GM18909 (cell line): Measurements from ENCODE around the gene C12orf56.
"Not testable (repeated sequence)": the region's sequence is repeated elsewhere in the genome, so short reads cannot be mapped to it uniquely, and the experiment has no call there.

Experiments used
- ATAC-seq: cut with Tn5 transposase; IDR thresholded peaks from one replicate; pipeline ENCODE4 v1.9.1; 2021; ENCODE audit warnings: mild to moderate bottlenecking; ENCODE audit not compliant: unreplicated experiment, poor library complexity

C12orf56 gene

DNA sequence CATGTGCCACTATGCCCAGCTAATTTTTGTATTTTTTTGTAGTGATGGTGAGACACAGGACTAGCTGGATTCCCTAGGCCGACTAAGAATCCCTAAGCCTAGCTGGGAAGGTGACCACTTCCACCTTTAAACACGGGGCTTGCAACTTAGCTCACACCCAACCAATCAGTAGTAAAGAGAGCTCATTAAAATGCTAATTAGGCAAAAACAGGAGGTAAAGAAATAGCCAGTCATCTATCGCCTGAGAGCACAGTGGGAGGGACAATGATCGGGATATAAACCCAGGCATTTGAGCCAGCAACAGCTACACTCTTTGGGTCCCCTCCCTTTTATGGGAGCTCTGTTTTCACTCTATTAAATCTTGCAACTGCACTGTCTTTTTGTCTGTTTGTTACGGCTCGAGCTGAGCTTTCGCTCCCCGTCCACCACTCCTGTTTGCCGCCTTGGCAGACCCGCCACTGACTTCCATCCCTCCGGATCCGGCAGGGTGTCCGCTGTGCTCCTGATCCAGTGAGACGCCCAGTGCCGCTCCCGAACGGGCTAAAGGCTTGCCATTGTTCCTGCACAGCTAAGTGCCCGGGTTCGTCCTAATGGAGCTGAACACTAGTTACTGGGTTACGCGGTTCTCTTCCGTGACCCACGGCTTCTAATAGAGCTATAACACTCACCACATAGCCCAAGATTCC is 70.9 kb downstream of the C12orf56 start:
- not testable (repeated sequence) for ATAC-seq

DNA sequence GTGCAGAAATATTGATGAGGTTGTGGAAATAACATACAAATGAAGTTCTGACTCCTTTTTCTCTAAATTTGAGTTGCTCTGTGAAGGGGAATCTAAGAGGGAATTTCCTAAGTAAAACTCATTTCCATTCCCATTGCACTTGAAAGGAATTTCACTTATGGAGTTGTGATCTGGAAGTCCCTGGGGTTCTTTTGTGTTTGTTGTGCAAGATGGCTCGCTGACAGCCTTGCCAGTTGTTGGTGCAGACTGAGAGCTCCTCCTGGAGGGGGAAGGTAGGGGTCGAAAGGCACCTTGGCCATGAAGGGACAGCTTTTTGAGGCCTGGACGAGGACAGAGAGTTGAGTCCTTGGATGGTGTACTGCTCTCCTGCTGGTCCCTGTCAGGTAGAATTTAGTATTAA is 72.0 kb downstream of the C12orf56 start:
- ATAC-seq: no peak

DNA sequence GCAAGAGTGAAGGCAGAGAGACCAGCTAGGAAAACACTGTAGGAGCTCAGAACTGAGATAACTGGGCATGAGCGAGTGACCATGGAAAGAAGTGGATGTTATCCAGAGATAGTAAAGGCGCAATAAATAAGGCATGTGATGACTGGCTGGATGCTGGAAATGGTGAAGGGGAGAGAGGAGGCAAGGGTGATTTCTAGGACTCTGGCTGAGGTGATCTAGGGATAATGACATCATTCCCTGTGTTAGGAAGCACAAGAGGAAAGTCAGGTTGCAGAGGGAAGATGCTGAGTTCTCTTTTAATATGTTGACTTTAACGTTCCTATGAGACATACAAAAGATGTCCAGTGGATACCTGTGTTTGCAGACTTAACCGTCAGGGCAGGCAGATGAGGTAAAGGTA is 78.7 kb downstream of the C12orf56 start:
- no peak for ATAC-seq

DNA sequence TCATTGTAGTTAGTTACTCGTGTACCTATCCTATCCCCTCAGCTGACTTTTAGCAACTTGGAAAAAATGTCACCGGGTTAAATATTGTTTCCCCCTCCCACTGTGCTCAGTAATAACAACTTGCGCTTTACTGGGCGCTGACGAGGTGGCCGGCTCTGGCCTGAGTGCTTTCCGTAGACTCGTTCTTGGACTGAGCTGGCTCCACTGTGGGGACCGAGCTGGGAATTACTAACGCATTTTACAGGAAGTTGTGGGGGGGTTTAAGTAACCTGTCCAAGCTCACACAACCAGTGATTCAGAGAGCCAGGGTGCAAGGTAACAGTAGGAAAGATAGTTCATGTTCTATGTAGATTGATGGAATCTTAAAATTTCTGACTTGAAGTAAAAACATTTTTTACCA is 86.0 kb downstream of the C12orf56 start:
- ATAC-seq: no peak

DNA sequence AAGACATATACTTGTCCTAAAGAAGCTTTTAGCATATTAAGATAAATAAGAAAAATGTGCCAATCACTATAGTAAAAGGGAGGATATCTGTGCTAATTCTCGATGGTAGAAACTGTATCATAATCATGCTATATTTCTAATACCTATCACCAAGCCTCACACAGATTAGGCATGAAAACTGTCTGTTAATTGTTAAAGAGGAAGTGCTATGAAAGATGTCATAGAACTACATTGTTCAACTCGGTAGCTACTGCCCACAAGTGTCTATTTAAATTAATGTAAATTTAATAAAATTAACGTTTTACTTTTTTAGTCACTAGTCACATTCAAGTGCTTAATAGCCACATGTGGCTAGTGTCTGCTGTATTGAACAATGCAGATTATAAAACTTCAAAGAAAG is 90.9 kb downstream of the C12orf56 start:
- no peak for ATAC-seq

DNA sequence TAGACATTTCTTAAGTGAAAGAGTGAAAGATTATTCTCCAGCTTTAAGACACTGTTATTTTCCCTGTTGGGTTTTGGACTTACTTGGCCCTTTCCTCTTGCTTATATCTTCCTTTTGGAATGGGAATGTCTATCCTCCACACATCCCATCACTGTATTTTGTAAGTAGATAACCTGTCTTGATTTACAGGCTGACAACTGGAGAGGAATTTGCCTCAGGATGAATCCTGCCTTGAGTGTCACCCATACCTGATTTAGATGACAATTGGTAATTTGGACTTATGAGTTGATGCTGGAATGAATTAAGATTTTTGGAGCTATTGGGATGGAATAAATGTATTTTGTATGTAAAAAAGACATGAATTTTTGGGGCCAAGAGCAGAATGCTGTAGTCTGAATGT is 94.3 kb downstream of the C12orf56 start:
- ATAC-seq: no peak

DNA sequence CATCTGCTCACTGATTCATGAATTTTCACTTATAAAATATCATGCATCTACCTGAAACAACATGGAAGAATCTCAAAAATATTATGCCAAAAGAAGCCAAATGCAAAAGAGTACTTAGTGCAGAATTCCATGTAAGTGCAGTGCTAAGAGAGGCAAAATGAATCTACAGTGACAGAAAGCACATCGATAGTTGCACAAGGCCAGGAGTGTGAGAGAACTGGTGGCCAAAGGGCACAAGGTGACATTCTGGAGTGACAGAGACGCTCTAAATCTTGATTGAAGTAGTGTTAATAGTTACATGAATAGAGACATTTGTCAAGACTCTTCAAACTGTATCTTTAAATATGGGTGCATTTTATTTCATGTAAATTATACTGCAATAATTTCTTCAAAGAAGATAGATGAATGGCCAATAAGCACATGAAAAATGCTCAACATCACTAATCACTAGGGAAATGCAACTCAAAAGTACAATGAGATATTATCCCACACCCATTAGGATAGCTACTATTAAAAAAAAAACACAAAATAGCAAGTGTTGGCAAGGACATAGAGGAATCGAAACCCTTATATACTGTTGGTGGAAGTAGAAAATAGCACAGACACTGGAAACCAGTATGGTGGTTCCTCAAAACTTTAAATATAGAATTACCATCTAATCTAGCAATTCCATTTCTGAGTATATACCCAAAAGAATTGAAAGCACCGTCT is 96.7 kb downstream of the C12orf56 start:
- ATAC-seq: no peak

DNA sequence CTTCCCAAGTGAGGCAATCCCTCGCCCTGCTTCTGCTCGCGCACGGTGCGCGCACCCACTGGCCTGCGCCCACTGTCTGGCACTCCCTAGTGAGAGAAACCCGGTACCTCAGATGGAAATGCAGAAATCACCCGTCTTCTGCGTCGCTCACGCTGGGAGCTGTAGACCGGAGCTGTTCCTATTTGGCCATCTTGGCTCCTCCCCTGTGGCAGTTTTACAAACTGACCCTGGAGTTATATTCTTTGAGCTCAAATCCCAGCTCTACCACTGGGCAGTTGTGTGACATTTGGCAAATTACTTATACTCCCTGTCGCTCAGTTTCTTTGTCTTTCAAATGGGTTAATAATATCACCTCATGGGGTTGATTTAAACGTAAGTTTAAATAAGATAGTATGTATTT is 97.4 kb downstream of the C12orf56 start:
- not testable (repeated sequence) for ATAC-seq

DNA sequence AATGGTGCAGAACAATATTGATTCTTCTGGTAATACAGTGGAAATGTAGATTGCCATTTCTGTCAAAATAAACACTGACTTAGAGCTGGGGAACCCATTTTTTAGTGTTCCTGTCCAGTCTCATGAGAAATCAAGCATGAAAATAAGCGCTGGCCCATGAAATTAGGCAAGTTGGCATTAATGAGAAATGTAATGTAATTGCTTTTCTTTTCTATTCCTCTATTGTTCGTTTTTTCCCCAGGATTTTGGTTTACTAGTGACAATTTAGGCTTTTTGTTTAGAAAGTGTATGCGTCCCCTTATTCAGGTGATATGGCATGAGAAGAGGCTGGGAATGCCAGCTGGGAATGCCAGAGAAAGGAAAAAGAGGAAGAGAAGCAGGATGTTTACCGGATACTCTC is 104.0 kb downstream of the C12orf56 start:
- no peak for ATAC-seq

DNA sequence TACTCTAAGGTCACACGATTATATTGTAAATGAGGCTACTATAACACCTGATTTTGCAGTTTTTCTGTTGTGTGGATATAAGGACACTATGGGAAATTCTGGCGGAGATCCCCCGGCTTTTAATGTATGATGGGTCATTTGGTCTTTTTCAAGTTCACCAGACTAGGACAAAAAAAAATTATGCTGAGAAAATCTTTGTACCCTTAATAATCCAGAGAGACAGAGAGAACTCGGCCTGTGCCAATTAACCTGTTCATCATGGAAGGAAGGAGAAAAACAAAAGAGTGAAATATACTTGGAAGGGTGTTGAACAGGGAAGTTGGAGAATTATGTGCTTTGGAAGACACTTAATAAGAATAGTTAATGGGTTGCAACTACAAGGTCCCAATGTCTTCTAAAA is 106.3 kb downstream of the C12orf56 start:
- no peak for ATAC-seq

DNA sequence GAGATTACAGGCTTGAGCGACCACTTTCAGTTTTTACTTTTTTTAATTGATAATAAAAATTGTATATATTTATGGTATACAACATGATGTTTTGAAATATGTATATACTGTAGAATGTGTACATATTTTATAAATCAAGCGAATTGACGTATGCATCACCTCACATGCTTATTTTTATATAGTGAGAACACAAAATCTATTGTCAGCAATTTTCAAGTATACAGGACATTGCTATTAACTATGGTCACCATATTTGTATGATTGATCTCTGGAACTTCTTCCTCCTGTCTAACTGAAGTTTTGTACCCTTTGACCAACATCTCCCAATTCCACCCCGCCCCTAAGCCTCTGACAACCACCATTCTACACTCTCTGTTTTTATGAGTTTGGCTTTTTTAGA is 112.1 kb downstream of the C12orf56 start:
- ATAC-seq: no peak

DNA sequence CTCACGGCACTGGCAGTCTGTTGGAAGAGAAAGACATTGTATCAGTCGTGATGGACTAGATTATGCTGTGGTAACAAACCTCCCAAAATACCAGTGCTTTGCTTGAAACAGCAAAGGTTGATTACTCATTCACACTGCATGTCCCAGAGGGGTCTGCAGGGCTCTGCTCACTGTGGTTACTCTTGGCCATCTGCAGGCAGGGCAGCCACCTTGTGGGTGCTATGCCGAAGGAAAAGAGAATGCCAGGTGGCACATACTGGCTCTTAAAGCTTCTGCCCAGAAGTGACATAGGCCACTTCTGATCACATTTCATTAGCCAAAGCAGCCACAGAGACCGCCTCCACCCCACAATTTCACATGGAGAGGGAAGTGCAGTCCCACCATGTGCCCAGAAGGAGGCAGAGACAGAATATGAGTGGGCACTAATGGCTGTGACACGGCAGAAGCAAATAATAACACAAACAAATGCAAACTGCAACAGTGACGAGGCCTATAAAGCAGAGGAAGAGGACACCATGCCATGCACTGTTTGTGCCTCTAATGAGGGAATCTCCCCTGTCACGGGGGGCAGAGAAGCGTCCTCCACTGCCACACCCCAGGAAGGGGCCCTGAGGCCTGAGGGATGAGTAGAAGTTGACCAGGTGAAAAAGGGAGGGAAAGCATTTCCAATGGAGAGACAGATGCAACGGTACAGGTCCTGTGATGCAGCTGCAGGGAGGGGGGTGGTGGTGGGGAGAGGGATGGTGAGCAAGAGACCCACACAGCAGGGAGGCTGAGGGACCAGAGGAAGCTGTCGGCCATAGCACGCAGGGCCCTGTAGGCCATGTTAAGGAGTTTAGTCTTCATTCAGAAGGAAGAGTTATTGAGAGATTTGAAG is 116.8 kb downstream of the C12orf56 start:
- no peak for ATAC-seq

DNA sequence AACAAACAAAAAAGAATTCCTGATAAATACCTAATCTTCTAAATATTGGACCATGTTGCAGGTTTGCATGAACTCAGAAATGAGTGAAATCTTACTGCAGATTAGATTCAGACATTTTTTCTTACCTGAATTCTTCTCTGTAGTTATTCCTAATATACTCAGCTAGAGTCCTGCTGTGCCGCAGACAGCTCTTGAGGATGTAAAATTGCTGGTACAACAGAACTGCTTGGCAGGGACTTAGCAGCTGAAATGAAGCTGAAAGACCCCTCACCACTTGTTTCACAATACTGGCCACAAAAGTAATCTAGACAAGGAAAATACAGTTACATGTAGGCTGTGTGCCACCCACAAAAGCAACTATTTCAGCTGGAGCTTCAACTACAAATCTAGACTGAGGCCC is 120.1 kb downstream of the C12orf56 start:
- ATAC-seq: no peak

DNA sequence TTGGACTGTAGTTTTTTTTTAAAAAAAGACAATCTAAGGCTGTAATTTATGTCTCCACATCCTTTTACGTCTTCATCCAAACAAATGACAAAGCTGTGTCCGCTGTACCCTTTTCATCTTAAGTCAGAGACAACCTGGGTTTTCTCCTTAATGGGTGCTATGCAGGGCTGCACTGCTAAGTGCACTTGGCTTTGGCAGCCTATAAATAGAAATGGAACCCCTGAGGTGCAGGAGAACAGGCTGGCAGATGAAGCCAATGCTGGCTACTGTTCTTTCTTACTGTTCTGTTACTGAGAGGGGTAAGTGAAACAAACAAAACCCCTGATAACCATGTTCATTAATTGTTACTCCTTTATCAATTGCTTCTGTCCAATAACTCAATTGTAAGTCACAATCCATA is 121.4 kb downstream of the C12orf56 start:
- ATAC-seq: no peak

DNA sequence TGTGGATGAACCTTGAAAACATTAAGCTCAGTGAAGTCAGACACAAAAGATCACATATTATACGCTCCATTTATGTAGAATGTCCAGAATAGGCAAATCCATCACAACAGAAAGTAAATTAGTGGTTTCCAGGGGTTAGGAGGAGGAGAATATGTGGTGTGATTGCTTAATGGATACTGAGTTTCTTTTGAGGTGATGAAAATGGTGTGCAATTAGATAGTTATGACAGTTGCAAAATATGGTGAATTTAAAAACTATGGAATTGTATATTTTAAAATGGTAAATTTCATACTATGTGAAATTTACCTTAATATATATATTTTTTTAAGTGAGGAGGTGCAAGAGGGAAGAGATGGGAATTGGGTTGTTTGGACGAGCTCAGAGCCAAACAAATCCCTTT is 122.1 kb downstream of the C12orf56 start:
- no peak for ATAC-seq

DNA sequence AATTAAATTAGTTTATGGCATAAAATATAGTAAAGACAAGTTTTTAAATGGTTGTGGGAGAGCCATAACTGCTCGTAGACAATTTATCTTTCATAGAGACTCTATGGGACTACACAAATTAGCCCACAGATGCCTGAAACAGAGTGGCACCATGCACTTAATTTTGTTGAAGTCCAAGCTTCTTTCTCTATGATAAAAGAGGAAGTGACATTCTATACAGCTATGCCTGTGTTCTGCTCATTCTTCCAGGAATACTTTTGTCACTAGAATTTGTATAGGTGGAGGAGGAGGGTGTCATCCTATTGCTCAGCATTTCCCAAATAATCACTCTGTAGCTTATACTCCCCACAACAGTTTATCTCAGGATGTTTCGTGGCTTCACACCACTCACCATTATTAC is 124.7 kb downstream of the C12orf56 start:
- no peak for ATAC-seq

DNA sequence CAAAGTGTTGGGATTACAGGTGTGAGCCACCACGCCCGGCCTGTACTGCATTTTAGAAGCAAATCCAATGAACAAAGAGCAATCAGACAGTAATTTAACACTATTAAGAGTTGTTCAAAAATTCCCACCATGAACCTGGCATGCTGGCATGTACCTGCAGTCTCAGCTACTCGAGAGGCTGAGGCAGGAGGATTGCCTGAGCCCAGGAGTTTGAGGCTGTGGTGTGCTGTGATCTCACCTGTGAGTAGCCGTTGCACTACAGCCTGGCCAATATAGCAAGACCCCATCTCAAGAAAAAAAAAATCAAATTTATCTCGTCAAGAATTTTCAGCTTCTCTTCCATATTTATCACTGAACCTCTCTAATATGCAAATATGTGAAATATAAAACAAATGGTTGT is 128.7 kb downstream of the C12orf56 start:
- no peak for ATAC-seq

DNA sequence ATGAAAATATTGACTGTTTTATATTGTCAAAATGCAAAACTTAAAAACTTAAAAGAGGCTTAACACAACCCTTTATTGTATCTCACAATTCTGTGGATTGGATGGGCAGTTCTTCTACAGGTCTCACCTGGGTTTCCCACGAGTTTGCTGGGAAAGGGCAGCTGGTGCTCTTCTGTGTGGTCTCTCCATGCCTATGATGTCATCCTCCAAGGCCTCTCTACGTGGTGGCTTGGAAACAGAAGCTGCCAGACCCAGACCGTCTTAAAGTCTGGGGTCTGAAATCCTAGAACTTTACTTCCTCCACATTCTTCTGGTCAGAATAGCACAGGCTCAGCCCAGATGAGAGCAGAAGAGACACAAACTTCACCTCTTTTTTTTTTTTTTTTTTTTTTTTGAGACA is 132.0 kb downstream of the C12orf56 start:
- ATAC-seq: no peak

DNA sequence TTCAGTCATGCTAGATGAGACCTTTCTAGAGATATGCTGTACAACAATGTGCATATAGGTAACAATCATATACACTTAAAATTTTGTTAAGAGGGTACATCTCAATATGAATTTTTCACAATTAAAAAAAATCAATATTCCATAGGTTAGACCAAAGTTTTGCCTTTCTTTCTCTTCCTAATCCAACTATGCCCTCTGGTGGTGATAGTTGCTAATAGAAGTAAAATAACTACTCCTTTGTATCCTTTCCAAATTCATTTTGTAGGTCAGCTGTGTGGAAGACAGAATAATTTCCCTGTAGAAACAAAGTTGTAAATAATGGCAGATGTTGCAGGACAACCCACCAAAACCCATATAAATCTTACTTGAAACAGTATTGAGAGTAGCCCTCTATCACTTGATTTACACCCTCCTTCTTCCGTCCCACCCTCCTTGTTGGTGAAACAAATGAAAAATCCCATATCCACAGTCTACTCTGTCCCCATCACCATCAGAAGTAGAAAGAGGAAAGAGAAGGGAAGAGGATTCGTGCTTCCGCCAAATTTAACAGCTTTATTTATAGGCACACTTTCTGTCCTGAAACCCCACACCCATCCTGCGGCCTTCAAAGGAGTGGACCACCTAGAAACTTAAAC is 134.3 kb downstream of the C12orf56 start:
- no peak for ATAC-seq

DNA sequence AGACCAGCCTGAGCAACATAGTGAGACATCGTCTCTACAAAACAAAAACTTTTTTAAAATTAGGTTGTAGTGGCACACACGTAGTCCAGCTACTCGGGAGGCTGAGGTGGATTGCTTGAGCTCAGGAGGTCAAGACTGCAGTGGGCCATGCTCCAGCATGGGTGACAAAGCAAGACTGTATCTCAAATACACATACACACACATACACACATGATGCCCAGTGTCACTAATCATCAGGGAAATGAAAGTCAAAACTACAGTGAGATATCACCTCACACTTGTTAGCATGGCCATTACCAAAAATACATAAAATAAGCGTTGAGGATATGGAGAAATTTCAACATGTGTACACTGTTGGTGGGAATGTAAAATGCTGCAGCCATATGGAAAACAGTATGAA is 135.3 kb downstream of the C12orf56 start:
- ATAC-seq: no peak

DNA sequence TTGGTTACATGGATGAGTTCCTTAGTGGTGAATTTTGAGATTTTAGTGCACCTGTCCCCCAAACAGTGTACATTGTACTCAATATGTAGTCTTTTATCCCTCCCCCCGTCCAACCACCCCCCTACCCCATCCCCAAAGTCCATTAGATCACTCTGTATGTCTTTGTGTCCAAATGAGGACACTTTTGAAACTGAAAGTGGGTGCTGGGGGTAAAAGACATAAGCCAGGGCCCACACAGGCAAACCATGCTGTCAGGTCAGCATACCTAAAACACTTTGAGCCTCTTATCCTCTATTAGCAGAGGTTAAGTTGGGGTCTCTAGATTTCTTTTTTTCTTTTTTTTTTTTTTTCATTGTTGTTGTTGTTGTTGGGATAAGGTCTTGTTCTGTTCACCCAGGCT is 137.2 kb downstream of the C12orf56 start:
- no peak for ATAC-seq
